CD4-positive, alpha-beta T cell treated with Interleukin-12 subunit alpha and Interleukin-12 subunit beta, for 1 hour (primary cell): Measurements from ENCODE around the gene KIRREL2.
"Not testable (repeated sequence)": the region's sequence is repeated elsewhere in the genome, so short reads cannot be mapped to it uniquely, and the experiment has no call there.

Experiments used
- DNase-seq: peaks from one replicate; pipeline ENCODE4 v3.0.0-alpha.2; 2020

KIRREL2 gene

GRCh38 chr19:35856546-35857149 is at the start of gene KIRREL2:
KIRREL2 (plus strand) TSS chr19:35856911; CDS start chr19:35857120, 209 bp downstream.
- DNase-seq = peak; percentile 20

- DNase-seq = no peak
These were observed 49.1 kb upstream of the KIRREL2 start for GRCh38 chr19:35807633-35808032.

- DNase-seq = no peak
These were observed 45.1 kb upstream of the KIRREL2 start for GRCh38 chr19:35811317-35812219.

- DNase-seq = no peak
These were observed 44.3 kb upstream of the KIRREL2 start, which contains the start of gene PRODH2 for GRCh38 chr19:35812220-35813042. PRODH2 (minus strand) TSS chr19:35812845; CDS start chr19:35812805, 40 bp downstream.

GRCh38 chr19:35813043-35813890 is 43.4 kb upstream of the KIRREL2 start:
- no peak for DNase-seq

- DNase-seq = no peak
These were observed 40.4 kb upstream of the KIRREL2 start for GRCh38 chr19:35816262-35816661.

- DNase-seq = no peak
These were observed 39.9 kb upstream of the KIRREL2 start for GRCh38 chr19:35816846-35817245.

- no peak for DNase-seq
These were observed 38.3 kb upstream of the KIRREL2 start for GRCh38 chr19:35818445-35818844.

- DNase-seq = no peak
These were observed 34.1 kb upstream of the KIRREL2 start for GRCh38 chr19:35822579-35822978.

GRCh38 chr19:35824150-35824549 is 32.6 kb upstream of the KIRREL2 start:
- no peak for DNase-seq

- DNase-seq = peak; percentile 24
These were observed 27.9 kb upstream of the KIRREL2 start for GRCh38 chr19:35828692-35829301.

GRCh38 chr19:35830986-35831385 is 25.7 kb upstream of the KIRREL2 start:
- no peak for DNase-seq

GRCh38 chr19:35832054-35832453 is 24.7 kb upstream of the KIRREL2 start:
- no peak for DNase-seq

GRCh38 chr19:35833972-35834371 is 22.7 kb upstream of the KIRREL2 start:
- no peak for DNase-seq

GRCh38 chr19:35836096-35836495 is 20.6 kb upstream of the KIRREL2 start:
- DNase-seq = not testable (repeated sequence)

GRCh38 chr19:35841961-35842595 is 14.6 kb upstream of the KIRREL2 start:
- no peak for DNase-seq

GRCh38 chr19:35842666-35843272 is 13.9 kb upstream of the KIRREL2 start:
- DNase-seq = no peak

- no peak for DNase-seq
These were observed 12.8 kb upstream of the KIRREL2 start for GRCh38 chr19:35843676-35844481.

- DNase-seq = no peak
These were observed 12.1 kb upstream of the KIRREL2 start for GRCh38 chr19:35844482-35845214.
